ENCODE data around the gene LYPD4. TPM values are rescaled to one million over a fixed set of nuclear protein-coding genes. Genes with fewer than 3 reads are reported as not detected.
"Not testable (repeated sequence)": the region's sequence is repeated elsewhere in the genome, so short reads cannot be mapped to it uniquely, and the experiment has no call there.

The LYPD4 gene
- total RNA-seq, 2 experiments from 2014 or later, result not detected

DNA sequence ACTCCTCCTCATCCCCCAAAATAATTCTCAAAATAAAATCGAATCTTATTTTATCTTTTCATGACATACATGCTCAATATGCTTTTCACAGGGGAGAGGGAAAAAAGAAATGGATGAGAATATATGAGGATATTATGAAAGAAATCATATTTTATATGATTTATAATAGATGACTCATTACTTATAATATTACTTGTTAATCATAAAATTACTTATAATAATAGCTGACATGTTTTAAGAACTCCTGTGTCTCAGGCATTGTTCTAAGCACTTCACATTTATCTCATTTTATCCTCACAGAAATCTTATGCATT, 51.1 kb downstream of the LYPD4 start:
- ATAC-seq (no peak), DNase-seq (no peak)
- intact Hi-C loops (cut with micrococcal nuclease), result loop anchor here (1.0 kb wide), 1 partner anchor 28 kb away; no protein-coding TSS in a partner anchor
- ChIA-PET CTCF (interaction anchor here (0.7 to 7.8 kb wide), 30 partner anchors 8 to 311 kb away, joined by 3 to 262 read pairs (median 5); partner anchors contain the start of gene CEACAM6), POLR2A (interaction anchor here (1.0 kb wide), 1 partner anchor 18 kb away, joined by 3 read pairs; no protein-coding TSS in a partner anchor)
- peaks cover 34% of the 10 kb centered on the region for H3K27me3 Mint-ChIP-seq
- no peaks in the 10 kb centered on the region for H3K9me3 Mint-ChIP-seq
- H3K4me3 Mint-ChIP-seq, result no peak overlapping the region
- no peak overlapping the region for H3K27ac Mint-ChIP-seq
- H3K36me3 Mint-ChIP-seq (ENCODE audit: low read depth), result no peaks in the 10 kb centered on the region
- H3K4me1 Mint-ChIP-seq (ENCODE audit: low read depth), result no peaks in the 10 kb centered on the region
- TF ChIP-seq, protein P1, sequence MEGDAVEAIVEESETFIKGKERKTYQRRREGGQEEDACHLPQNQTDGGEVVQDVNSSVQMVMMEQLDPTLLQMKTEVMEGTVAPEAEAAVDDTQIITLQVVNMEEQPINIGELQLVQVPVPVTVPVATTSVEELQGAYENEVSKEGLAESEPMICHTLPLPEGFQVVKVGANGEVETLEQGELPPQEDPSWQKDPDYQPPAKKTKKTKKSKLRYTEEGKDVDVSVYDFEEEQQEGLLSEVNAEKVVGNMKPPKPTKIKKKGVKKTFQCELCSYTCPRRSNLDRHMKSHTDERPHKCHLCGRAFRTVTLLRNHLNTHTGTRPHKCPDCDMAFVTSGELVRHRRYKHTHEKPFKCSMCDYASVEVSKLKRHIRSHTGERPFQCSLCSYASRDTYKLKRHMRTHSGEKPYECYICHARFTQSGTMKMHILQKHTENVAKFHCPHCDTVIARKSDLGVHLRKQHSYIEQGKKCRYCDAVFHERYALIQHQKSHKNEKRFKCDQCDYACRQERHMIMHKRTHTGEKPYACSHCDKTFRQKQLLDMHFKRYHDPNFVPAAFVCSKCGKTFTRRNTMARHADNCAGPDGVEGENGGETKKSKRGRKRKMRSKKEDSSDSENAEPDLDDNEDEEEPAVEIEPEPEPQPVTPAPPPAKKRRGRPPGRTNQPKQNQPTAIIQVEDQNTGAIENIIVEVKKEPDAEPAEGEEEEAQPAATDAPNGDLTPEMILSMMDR (IDR thresholded peaks at IDR 0.05), result no peak

GRCh38 chr19:41792513-41793413, 51.7 kb downstream of the LYPD4 start:
- ChIA-PET POLR2A (interaction anchor here (1.0 kb wide), 1 partner anchor 18 kb away, joined by 3 read pairs; no protein-coding TSS in a partner anchor), CTCF (interaction anchor here (0.7 to 7.8 kb wide), 33 partner anchors 8 to 312 kb away, joined by 3 to 262 read pairs (median 5); partner anchors contain the start of genes CEACAM6 and CEACAM7)
- Mint-ChIP-seq H3K36me3 (ENCODE audit: low read depth) (no peaks in the 10 kb centered on the region), H3K4me1 (ENCODE audit: low read depth) (no peaks in the 10 kb centered on the region), H3K27me3 (peaks cover 34% of the 10 kb centered on the region), H3K4me3 (no peak overlapping the region), H3K9me3 (no peaks in the 10 kb centered on the region), H3K27ac (no peak overlapping the region)
- intact Hi-C loops (cut with micrococcal nuclease), result loop anchor here (1.0 kb wide), 1 partner anchor 29 kb away; no protein-coding TSS in a partner anchor
- TF ChIP-seq, protein P1 (IDR thresholded peaks at IDR 0.05), result peak; percentile 92
- ATAC-seq, result peak; percentile 56
- peak; percentile 74 for DNase-seq

- H3K9me3 Mint-ChIP-seq; H3K27ac Mint-ChIP-seq; ATAC-seq; H3K4me3 Mint-ChIP-seq; DNase-seq; POLR2A ChIA-PET; H3K36me3 Mint-ChIP-seq (ENCODE audit: low read depth); intact Hi-C loops (cut with micrococcal nuclease): not testable (repeated sequence)
- Mint-ChIP-seq H3K27me3 (peaks cover 51% of the 10 kb centered on the region), H3K4me1 (ENCODE audit: low read depth) (peaks cover 14% of the 10 kb centered on the region)
- CTCF ChIA-PET, result interaction anchor here (7.8 kb wide), 1 partner anchor 36 kb away, joined by 98 read pairs; the partner anchor contains the start of gene CEACAM6
These were observed 55.4 kb downstream of the LYPD4 start for GRCh38 chr19:41789053-41789452.

- DNase-seq; H3K27ac Mint-ChIP-seq; H3K9me3 Mint-ChIP-seq; POLR2A ChIA-PET; H3K36me3 Mint-ChIP-seq (ENCODE audit: low read depth); ATAC-seq; intact Hi-C loops (cut with micrococcal nuclease); H3K4me3 Mint-ChIP-seq: not testable (repeated sequence)
- peaks cover 14% of the 10 kb centered on the region for H3K4me1 Mint-ChIP-seq (ENCODE audit: low read depth)
- CTCF ChIA-PET, result interaction anchor here (7.8 kb wide), 1 partner anchor 35 kb away, joined by 98 read pairs; the partner anchor contains the start of gene CEACAM6
- peaks cover 53% of the 10 kb centered on the region for H3K27me3 Mint-ChIP-seq
These were observed 56.0 kb downstream of the LYPD4 start for GRCh38 chr19:41788518-41788917.

Small RNAs within 50 kb of the gene (microRNA-seq; reads per million reads assigned to microRNA genes)
- gene MIR6797 (ENCODE audit: borderline microRNAs expressed, borderline replicate concordance), result 3.0 reads per million, percentile 4 among the genes with 10 or more reads in this experiment

Other genes with a start within 250 kb of the LYPD4 start
- gene CEACAM4, start 217.6 kb downstream of the LYPD4 start, total RNA-seq, result not detected
- gene CEACAM7, start 156.4 kb downstream of the LYPD4 start, total RNA-seq, result not detected
- gene CEACAM5, start 136.1 kb downstream of the LYPD4 start, total RNA-seq, result not detected
- not detected for gene CEACAM6, start 89.2 kb downstream of the LYPD4 start, total RNA-seq
- not detected for gene CEACAM3, start 48.1 kb downstream of the LYPD4 start, total RNA-seq
- gene DMRTC2, start 359 bp upstream of the LYPD4 start, total RNA-seq, result not detected
- 1,000 to 10,000 TPM; 3,454 to 3,479 TPM for gene RPS19, start 15.6 kb upstream of the LYPD4 start, total RNA-seq
- 10 to 100 TPM; 19.3 to 21.0 TPM for gene CD79A, start 32.6 kb upstream of the LYPD4 start, total RNA-seq
- 100 to 1,000 TPM; 307 to 308 TPM for gene ARHGEF1, start 38.5 kb upstream of the LYPD4 start, total RNA-seq
- gene ERFL, start 83.8 kb upstream of the LYPD4 start, total RNA-seq, result 1 to 10 TPM; 1.5 to 1.6 TPM
- 10 to 100 TPM; 49.6 to 52.4 TPM for gene RABAC1, start 114.6 kb upstream of the LYPD4 start, total RNA-seq
- 1 to 10 TPM; 5.5 to 5.9 TPM for gene ATP1A3, start 149.5 kb upstream of the LYPD4 start, total RNA-seq
- under 1 TPM; 0.63 to 0.95 TPM for gene GRIK5, start 225.5 kb upstream of the LYPD4 start, total RNA-seq
- 10 to 100 TPM; 12.4 to 12.8 TPM for gene ZNF574, start 231.5 kb upstream of the LYPD4 start, total RNA-seq

All from activated CD8-positive, alpha-beta T cell treated with anti-CD3 and anti-CD28 coated beads for 36 hours (primary cell).